Daoy (cell line): ENCODE results near the gene DYDC2. TPM values are rescaled to one million over a fixed set of nuclear protein-coding genes. Genes with fewer than 3 reads are reported as not detected.
A peak's percentile ranks its signal among the peaks of the same experiment; 100 is the strongest.
"Not testable (repeated sequence)": the region's sequence is repeated elsewhere in the genome, so short reads cannot be mapped to it uniquely, and the experiment has no call there.

ENCODE experiments used
- DNase-seq: peaks from one replicate; pipeline ENCODE4 v3.0.0-alpha.2; 2015; ENCODE audit warnings: low read depth
- total RNA-seq: library from RNA; depleted of rRNA; stranded (reverse); fragments of >200 nt; shearing (Covaris generic); gene quantifications from 2 replicates; pipeline ENCODE4 v1.2.3, GENCODE V29; 2014; rRNA removed

DYDC2 gene
- total RNA-seq, 1 experiment from 2014 or later = not detected

GRCh38 chr10:80413271-80413996 lies 56.9 kb downstream of the DYDC2 start:
- peak; percentile 84 for DNase-seq

GRCh38 chr10:80414142-80414895 lies 57.7 kb downstream of the DYDC2 start:
- no peak for DNase-seq

- no peak for DNase-seq
These were observed 59.3 kb downstream of the DYDC2 start for GRCh38 chr10:80415734-80416478.

- no peak for DNase-seq
These were observed 60.0 kb downstream of the DYDC2 start for GRCh38 chr10:80416479-80417098.

- DNase-seq = not testable (repeated sequence)
These were observed 60.7 kb downstream of the DYDC2 start for GRCh38 chr10:80417256-80417655.

Other genes starting within 250 kb of the DYDC2 start
- gene PLAC9, start 224.1 kb upstream of the DYDC2 start, total RNA-seq = not detected in 2 replicates
- 34.2 and 43.6 TPM in 2 replicates for gene ANXA11, start 151.2 kb upstream of the DYDC2 start, total RNA-seq
- 0.29 TPM in 1 of 2 replicates, not detected in the other for gene MAT1A, start 67.1 kb upstream of the DYDC2 start, total RNA-seq
- not detected in 2 replicates for gene DYDC1, start within 50 bp of the DYDC2 start, total RNA-seq
- gene PRXL2A, start 51.8 kb downstream of the DYDC2 start, total RNA-seq = 22.6 and 27.0 TPM in 2 replicates
- gene TSPAN14, start 97.5 kb downstream of the DYDC2 start, total RNA-seq = 19.9 and 21.0 TPM in 2 replicates
- gene SH2D4B, start 181.1 kb downstream of the DYDC2 start, total RNA-seq = 0.06 TPM in 1 of 2 replicates, not detected in the other